DOHH2 (cell line): ENCODE measurements around the gene MARCHF4.

Experiments used
- H3F3A ChIP-seq: fragments of 200-600 bp; sonication (generic), shearing (Covaris generic); 2 replicates; pipeline ENCODE4 v1.6.0; 2016; ENCODE audit warnings: antibody characterized with exemption, mild to moderate bottlenecking; ENCODE audit not compliant: control insufficient read depth, insufficient read depth
- H3K27ac ChIP-seq: fragments of 200-600 bp; sonication (generic); 2 replicates; pipeline ENCODE4 v1.5.1; 2014; ENCODE audit warnings: low read depth, mild to moderate bottlenecking, low read length, moderate library complexity
- H3K27me3 ChIP-seq: fragments of 200-600 bp; sonication (generic); 2 replicates; pipeline ENCODE4 v1.6.1; 2014; ENCODE audit warnings: mild to moderate bottlenecking, low read length, mixed read lengths; ENCODE audit not compliant: control insufficient read depth
- H3K36me3 ChIP-seq: fragments of 200-600 bp; sonication (generic); 2 replicates; pipeline ENCODE4 v1.6.1; 2014; ENCODE audit warnings: mild to moderate bottlenecking, low read length, moderate library complexity, mixed read lengths; ENCODE audit not compliant: control insufficient read depth
- H3K4me1 ChIP-seq: fragments of 200-600 bp; sonication (generic); 2 replicates; pipeline ENCODE4 v1.6.1; 2014; ENCODE audit warnings: mild to moderate bottlenecking, low read length, mixed read lengths; ENCODE audit not compliant: control insufficient read depth
- H3K4me2 ChIP-seq: fragments of 200-600 bp; sonication (generic); 2 replicates; pipeline ENCODE4 v1.6.0; 2014; ENCODE audit warnings: mild to moderate bottlenecking, low read length, moderate library complexity
- H3K4me3 ChIP-seq: fragments of 200-600 bp; sonication (generic); 2 replicates; pipeline ENCODE4 v1.5.1; 2014; ENCODE audit warnings: mild to moderate bottlenecking, low read length, mixed read lengths
- H3K79me2 ChIP-seq: fragments of 200-600 bp; sonication (generic); 2 replicates; pipeline ENCODE4 v1.6.1; 2014; ENCODE audit warnings: mild to moderate bottlenecking, low read length, mixed read lengths; ENCODE audit not compliant: control insufficient read depth
- H3K9me2 ChIP-seq: fragments of 200-600 bp; sonication (generic); replicated peaks from 2 replicates; pipeline ENCODE4 v1.6.1; 2014; ENCODE audit warnings: mild to moderate bottlenecking, low read length, mixed read lengths; ENCODE audit not compliant: control insufficient read depth
- H3K9me3 ChIP-seq: fragments of 200-600 bp; sonication (generic); 2 replicates; pipeline ENCODE4 v1.6.1; 2014; ENCODE audit warnings: antibody characterized with exemption, low read length, mixed read lengths; ENCODE audit not compliant: control insufficient read depth, insufficient read depth
- H4K20me1 ChIP-seq: fragments of 200-600 bp; sonication (generic); 2 replicates; pipeline ENCODE4 v1.6.0; 2014; ENCODE audit warnings: low read depth, mild to moderate bottlenecking, antibody characterized with exemption, low read length, moderate library complexity; ENCODE audit not compliant: control insufficient read depth, insufficient read depth
- CTCF ChIP-seq: fragments of 200-600 bp; sonication (generic); IDR thresholded peaks from one replicate; pipeline ENCODE4 v1.5.1; 2014; ENCODE audit warnings: antibody characterized with exemption, mild to moderate bottlenecking, low read depth, low read length; ENCODE audit not compliant: poor library complexity, severe bottlenecking
- EZH2phosphoT487 ChIP-seq: fragments of 200-600 bp; sonication (generic); IDR thresholded peaks from 2 replicates; pipeline ENCODE4 v1.6.1; 2017; ENCODE audit warnings: borderline replicate concordance, mild to moderate bottlenecking, antibody characterized with exemption, low read length, moderate library complexity, mixed read lengths

The MARCHF4 gene

GRCh38 chr2:216371721-216372702 is at the start of gene MARCHF4:
Gene MARCHF4, minus strand, starts transcription at chr2:216372483. Its CDS starts 2,223 bp downstream, at chr2:216370260.
- Histone ChIP-seq H4K20me1 (no peaks in the 10 kb centered on the region), H3K27ac (no peak within 1 kb of the TSS), H3K4me1 (no peaks in the 10 kb centered on the region), H3K79me2 (no peaks in the 10 kb centered on the region), H3K9me3 (no peaks in the 10 kb centered on the region), H3K36me3 (no peaks in the 10 kb centered on the region), H3F3A (no peaks in the 10 kb centered on the region), H3K4me2 (no peak within 1 kb of the TSS), H3K9me2 (no peaks in the 10 kb centered on the region), H3K27me3 (peaks cover 7% of the 10 kb centered on the region), H3K4me3 (no peak within 1 kb of the TSS)
- TF ChIP-seq CTCF (no peak), EZH2phosphoT487 (no peak)

GRCh38 chr2:216420367-216421101 is 48.3 kb upstream of the MARCHF4 start:
- Histone ChIP-seq H3F3A (no peaks in the 10 kb centered on the region), H4K20me1 (no peaks in the 10 kb centered on the region), H3K27me3 (no peaks in the 10 kb centered on the region), H3K9me2 (no peaks in the 10 kb centered on the region), H3K4me3 (no peak overlapping the region), H3K27ac (no peak overlapping the region), H3K79me2 (no peaks in the 10 kb centered on the region), H3K4me2 (no peak overlapping the region), H3K36me3 (peaks cover 68% of the 10 kb centered on the region), H3K9me3 (peaks cover 8% of the 10 kb centered on the region), H3K4me1 (peaks cover 24% of the 10 kb centered on the region)
- TF ChIP-seq EZH2phosphoT487 = no peak
- no peak for TF ChIP-seq CTCF

GRCh38 chr2:216418981-216419380 is 46.7 kb upstream of the MARCHF4 start:
- Histone ChIP-seq H3F3A (no peaks in the 10 kb centered on the region), H3K4me3 (no peak overlapping the region), H3K4me2 (no peak overlapping the region), H3K36me3 (peaks cover 61% of the 10 kb centered on the region), H3K9me3 (no peaks in the 10 kb centered on the region), H3K4me1 (peaks cover 24% of the 10 kb centered on the region), H3K27ac (no peak overlapping the region), H3K27me3 (no peaks in the 10 kb centered on the region), H4K20me1 (no peaks in the 10 kb centered on the region), H3K9me2 (no peaks in the 10 kb centered on the region), H3K79me2 (no peaks in the 10 kb centered on the region)
- TF ChIP-seq EZH2phosphoT487 = no peak
- no peak for TF ChIP-seq CTCF
